K562 (cell line): Measurements from ENCODE around the gene TBCC. TPM values are rescaled to one million over a fixed set of nuclear protein-coding genes. Genes with fewer than 3 reads are reported as not detected.

Source experiments
- ATAC-seq: fragments of 200-7000 bp; cut with Tn5 transposase; 3 replicates; pipeline ENCODE4 v1.9.1; 2020; ENCODE audit warnings: moderate library complexity
- BruUV-seq: library from RNA; stranded (reverse); fragments of 400-500 nt; replicated peaks from 2 replicates; lab custom pipeline; 2021; lab: Mats Ljungman, UMichigan
- CTCF ChIA-PET: fragments of 300-600 bp; formaldehyde crosslinking; extraction: SDS; loops from one replicate; lab custom pipeline; 2021; ENCODE audit warnings: low intra/inter-chr PET ratio; lab: Yijun Ruan, JAX
- POLR2A ChIA-PET: fragments of 300-600, 350-650 bp; sonication (Branson Sonifier 250); formaldehyde crosslinking; extraction: SDS; loops from one replicate; lab custom pipeline; 2021; ENCODE audit warnings: antibody characterized with exemption, inconsistent platforms; lab: Yijun Ruan, JAX
- DNase-seq, 4 experiments: peaks; one replicate each; pipeline versions ENCODE4 v3.0.0 to v3.0.0-alpha.2; 2011 to 2018; ENCODE audit warnings: low spot score in 3 of 4, mixed read lengths in 3 of 4; ENCODE audit errors: extremely low read depth in 1 of 4
- FAIRE-seq: peaks from 2 replicates; lab custom pipeline; 2011; peaks lifted over from hg19 to GRCh38; lab: Jason Lieb, UNC
- H2AFZ ChIP-seq: 2 replicates; pipeline ENCODE4 v1.6.0; 2011; ENCODE audit warnings: low read depth, low read length, control low read depth, inconsistent platforms
- H3K27ac ChIP-seq: fragments of 200-600 bp; 3 replicates; pipeline ENCODE4 v1.8.0; 2011; ENCODE audit warnings: low read depth, mild to moderate bottlenecking, control low read depth, inconsistent platforms, low read length, moderate library complexity, mixed read lengths; ENCODE audit errors: extremely low read depth
- H3K27me3 ChIP-seq, 2 experiments: fragments of 300-600 bp in 1 of 2; 2 replicates in 1 of 2; 3 replicates in 1 of 2; pipeline versions ENCODE4 v1.6.0 to v1.8.0; 2011; ENCODE audit warnings: inconsistent platforms in 2 of 2, low read length in 2 of 2, mild to moderate bottlenecking in 1 of 2, mixed read lengths in 1 of 2, moderate library complexity in 1 of 2; ENCODE audit not compliant: control insufficient read depth in 2 of 2, insufficient read depth in 2 of 2
- H3K36me3 ChIP-seq: fragments of 300-600 bp; 3 replicates; pipeline ENCODE4 v1.8.0; 2011; ENCODE audit warnings: mild to moderate bottlenecking, low read length, inconsistent platforms; ENCODE audit not compliant: control insufficient read depth, insufficient read depth
- H3K4me1 ChIP-seq, 2 experiments: fragments of 200-600 bp in 1 of 2; replicated peaks in 1 of 2; 2 replicates in 1 of 2; 3 replicates in 1 of 2; pipeline versions ENCODE4 v1.5.1 to v1.8.0; 2011; ENCODE audit warnings: inconsistent platforms in 2 of 2, low read length in 2 of 2, mild to moderate bottlenecking in 1 of 2, mixed read lengths in 1 of 2, moderate library complexity in 1 of 2; ENCODE audit not compliant: control insufficient read depth in 2 of 2, insufficient read depth in 2 of 2
- H3K4me2 ChIP-seq: 2 replicates; pipeline ENCODE4 v1.6.1; 2011; ENCODE audit warnings: low read length, control low read depth, inconsistent platforms, mixed read lengths; ENCODE audit not compliant: insufficient read depth
- H3K4me3 ChIP-seq: fragments of 200-600 bp; sonication (generic), shearing (Covaris generic); 2 replicates; pipeline ENCODE4 v1.5.1; 2016; ENCODE audit warnings: control low read depth, inconsistent platforms
- H3K79me2 ChIP-seq: fragments of 200-600 bp; 3 replicates; pipeline ENCODE4 v1.8.0; 2011; ENCODE audit warnings: low read length, inconsistent platforms; ENCODE audit not compliant: control insufficient read depth, insufficient read depth
- H3K9ac ChIP-seq, 2 experiments: 2 replicates each; pipeline versions ENCODE4 v1.6.0 to v1.6.1; 2011; ENCODE audit warnings: low read depth in 2 of 2, low read length in 2 of 2, control low read depth in 1 of 2, inconsistent platforms in 1 of 2, mild to moderate bottlenecking in 1 of 2, mixed read lengths in 1 of 2; ENCODE audit not compliant: insufficient read depth in 1 of 2
- H3K9me1 ChIP-seq: one replicate; pipeline ENCODE4 v1.6.0; 2011; ENCODE audit warnings: inconsistent platforms, mild to moderate bottlenecking, low read length, moderate library complexity; ENCODE audit not compliant: control insufficient read depth, insufficient read depth
- H3K9me3 ChIP-seq: replicated peaks from 2 replicates; pipeline ENCODE4 v1.5.1; 2011; ENCODE audit warnings: low read depth, low read length, inconsistent platforms; ENCODE audit not compliant: control insufficient read depth, insufficient read depth
- H4K20me1 ChIP-seq: replicated peaks from 2 replicates; pipeline ENCODE4 v1.6.1; 2011; ENCODE audit warnings: low read length, inconsistent platforms, mixed read lengths; ENCODE audit not compliant: control insufficient read depth, insufficient read depth
- CBX8 ChIP-seq: fragments of 200-600 bp; sonication (generic); IDR thresholded peaks from 2 replicates; pipeline ENCODE4 v1.6.1; 2012; ENCODE audit warnings: borderline replicate concordance, mixed run types, low read depth, mild to moderate bottlenecking, moderate library complexity, mixed read lengths, low read length, control low read depth, inconsistent platforms; ENCODE audit not compliant: poor library complexity, severe bottlenecking; ENCODE audit errors: extremely low read depth
- HSF4 ChIP-seq: fragments of 250-450 bp; sonication (Bioruptor Pico); IDR thresholded peaks from 2 replicates; pipeline ENCODE4 v2.1.2; 2022; ENCODE audit warnings: mild to moderate bottlenecking, moderate library complexity, borderline replicate concordance
- JUND ChIP-seq, 2 experiments: IDR thresholded peaks; 2 replicates in 1 of 2; 3 replicates in 1 of 2; pipeline ENCODE4 v1.6.1; 2011; ENCODE audit warnings: borderline replicate concordance in 2 of 2, low read depth in 2 of 2, low read length in 2 of 2, improper control_type of control experiment in 1 of 2, missing biosample characterization in 1 of 2, missing genetic modification characterization in 1 of 2, missing genetic modification reagents in 1 of 2
- KAT8 ChIP-seq: fragments of 450-650 bp; IDR thresholded peaks from 2 replicates; pipeline ENCODE4 v1.6.1; 2016; ENCODE audit warnings: low read depth, mild to moderate bottlenecking
- PCBP2 ChIP-seq: fragments of 200-400 bp; formaldehyde crosslinking; IDR thresholded peaks from 2 replicates; pipeline ENCODE4 v1.6.1; 2018; ENCODE audit warnings: low read length, low read depth, mild to moderate bottlenecking, moderate library complexity; ENCODE audit not compliant: poor library complexity, severe bottlenecking
- POLR2AphosphoS5 ChIP-seq: IDR thresholded peaks from 2 replicates; pipeline ENCODE4 v1.6.1; 2011; ENCODE audit warnings: mild to moderate bottlenecking, low read depth, low read length, moderate library complexity; ENCODE audit not compliant: control insufficient read depth, insufficient read depth
- POLR2G ChIP-seq: fragments of 200-400 bp; formaldehyde crosslinking; IDR thresholded peaks from 2 replicates; pipeline ENCODE4 v1.6.1; 2017; ENCODE audit warnings: low read depth, mild to moderate bottlenecking, antibody characterized with exemption, low read length, moderate library complexity
- PPARD ChIP-seq: fragments of 250-450 bp; sonication (Bioruptor Pico); IDR thresholded peaks from 2 replicates; pipeline ENCODE4 v1.8.0; 2022; ENCODE audit warnings: inconsistent platforms, mild to moderate bottlenecking, moderate library complexity
- RAD51 ChIP-seq: fragments of 450-650 bp; IDR thresholded peaks from 2 replicates; pipeline ENCODE4 v1.7.1; 2016; ENCODE audit warnings: low read depth, mild to moderate bottlenecking, borderline replicate concordance
- RFX5 ChIP-seq: IDR thresholded peaks from 2 replicates; pipeline ENCODE4 v1.6.1; 2011; ENCODE audit warnings: low read depth, mild to moderate bottlenecking, improper control_type of control experiment, low read length
- SRSF1 ChIP-seq: fragments of 200-400 bp; formaldehyde crosslinking; IDR thresholded peaks from 2 replicates; pipeline ENCODE4 v1.6.1; 2017; ENCODE audit warnings: mild to moderate bottlenecking, low read depth, low read length, moderate library complexity
- ZHX1 ChIP-seq: fragments of 150-350 bp; conservative IDR thresholded peaks from 2 replicates; pipeline ENCODE4 v1.6.1; 2014; ENCODE audit warnings: low read length
- ZNF395 ChIP-seq: fragments of 200-800 bp; sonication (Bioruptor generic); IDR thresholded peaks from 2 replicates; pipeline ENCODE4 v1.6.1; 2017; ENCODE audit warnings: missing genetic modification characterization, missing compliant biosample characterization
- WGBS: fragments of 100-300 bp; shearing (Covaris generic); methylation state at CpG from one replicate; pipeline ENCODE4 v1.1.6; 2016; ENCODE audit warnings: low coverage, mixed read lengths; ENCODE audit not compliant: insufficient coverage; ENCODE audit errors: missing lambda C conversion rate; 5-methylcytosine and 5-hydroxymethylcytosine counted together
- in situ Hi-C: fragments of 300-500 bp; cut with MboI; formaldehyde crosslinking; loops from 4 replicates; pipeline ENCODE4 v1.15.0; 2018; ENCODE audit warnings: inconsistent platforms, mixed read lengths
- intact Hi-C: fragments of 100-400 bp; cut with micrococcal nuclease; formaldehyde crosslinking; loops from 2 replicates; pipeline ENCODE4 v1.14.2; 2022
- polyA plus RNA-seq, 8 experiments: library from polyadenylated mRNA; depleted of rRNA in 4 of 8; stranded (reverse) in 5 of 8; unstranded in 3 of 8; fragments of >200 nt; fragmentation: Nextera tagmentation in 2 of 8; fragmentation: Illumina TruSeq in 1 of 8; extraction: Ambion mirVana in 2 of 8; extraction: Trizol in 1 of 8; gene quantifications; 2 replicates each; pipeline versions ENCODE4 v1.2.1 to v1.2.3, GENCODE V29; 2011 to 2014; ENCODE audit warnings: inconsistent platforms in 1 of 8, missing spikeins in 1 of 8
- total RNA-seq, 7 experiments: library from RNA; depleted of rRNA in 6 of 7; stranded (reverse); fragments of >200 nt in 6 of 7; fragmentation: Illumina TruSeq in 2 of 7; extraction: Trizol in 2 of 7; gene quantifications; 2 replicates each; pipeline versions ENCODE4 v1.2.1 to v1.2.3, GENCODE V29; 2011 to 2021; ENCODE audit warnings: low replicate concordance in 1 of 7

TBCC gene
- total and polyA plus RNA-seq, 9 of the 15 experiments (the other 6 are each of a cell fraction or from before 2014, with no cell fraction given), result 2.8 to 34.1 (median 23.3) TPM

- under 1% methylated on average over 64 of the region's 79 CpGs for WGBS
- no TSS peak for BruUV-seq
- Histone ChIP-seq H3K36me3 (peaks cover under 1% of the 10 kb centered on the region; the same call in 1 of the 3 replicates), H3K27me3 (no peaks in the 10 kb centered on the region), H3K4me2 (peak overlapping the region; percentile 80), H4K20me1 (no peaks in the 10 kb centered on the region), H3K4me3 (peak overlapping the region; percentile 77), H3K9me3 (no peaks in the 10 kb centered on the region), H2AFZ (peak overlapping the region; percentile 68), H3K9me1 (no peaks in the 10 kb centered on the region), H3K27ac (peak overlapping the region; percentile 91), H3K79me2 (peaks cover 72% of the 10 kb centered on the region), H3K4me1 (peaks cover 35 to 47% of the 10 kb centered on the region in 2 experiments), H3K9ac (peak overlapping the region; percentile 95 to 99)
- ChIA-PET CTCF (no interaction called here), POLR2A (interaction anchor here (0.6 to 8.5 kb wide), 21 partner anchors 7 to 1080 kb away, joined by 3 to 73 read pairs (median 4); partner anchors contain the start of genes RPL7L1, TBCC and UBR2)
- DNase-seq (peak; percentile 78 to 88 (median 82)), ATAC-seq (peak; percentile 68), FAIRE-seq (no peak)
- intact Hi-C loops, result no loop called here
- in situ Hi-C loops, result no loop called here
- TF ChIP-seq PPARD, result no peak
- peak; percentile 19; the same call in 1 of the 2 replicates for TF ChIP-seq JUND (IDR thresholded peaks at IDR 0.05; ENCODE audit: borderline replicate concordance, low read depth, low read length)
- TF ChIP-seq JUND (tag; IDR thresholded peaks at IDR 0.05; ENCODE audit: borderline replicate concordance, low read depth, low read length), result no peak
- TF ChIP-seq RFX5, result no peak
- TF ChIP-seq PCBP2, result peak; percentile 70
- 0 out of 2 replicates have a peak, but pooled peaks have one; percentile 14 for TF ChIP-seq HSF4 (CRISPR knock-in tag)
- TF ChIP-seq ZNF395 (CRISPR knock-in tag), result peak; percentile 89
- TF ChIP-seq POLR2AphosphoS5, result peak; percentile 45; the same call in 1 of the 2 replicates
- 0 out of 2 replicates have a peak, but pooled peaks have one; percentile 6 for TF ChIP-seq RAD51
- TF ChIP-seq CBX8, result no peak
- peak; percentile 94; the same call in 1 of the 2 replicates for TF ChIP-seq SRSF1
- 0 out of 2 replicates have a peak, but pooled peaks have one; percentile 69 for TF ChIP-seq ZHX1
- no peak for TF ChIP-seq KAT8
- peak; percentile 92 for TF ChIP-seq POLR2G
These were observed 37.4 kb upstream of the TBCC start for GRCh38 chr6:42783177-42783875.
